Right ventricle myocardium inferior (tissue), 1 donor: ENCODE data around the gene CPA2. TPM values are rescaled to one million over a fixed set of nuclear protein-coding genes. Genes with fewer than 3 reads are reported as not detected.

ENCODE experiments used
- ATAC-seq: fragments of 200-7000 bp; cut with Tn5 transposase; one replicate; pipeline ENCODE4 v1.9.1; 2020; ENCODE audit warnings: mild to moderate bottlenecking, moderate library complexity
- DNase-seq: peaks from one replicate; pipeline ENCODE4 v3.0.0; 2021; ENCODE audit errors: missing footprints
- intact Hi-C: fragments of 100-400 bp; cut with DNase I; formaldehyde crosslinking; loops from one replicate; pipeline ENCODE4 v1.11.0; 2022
- total RNA-seq: library from RNA; stranded (reverse); fragmentation: NEBNext Ultra II Directional; extraction: Animal tissue kit (Norgen Biotek cat#: 25700); gene quantifications from one replicate; pipeline ENCODE4 v1.2.1, GENCODE V29; 2021
- donor health status: DM: no; HTN: yes; CAD: no; lungs with severe emphysema.

Gene CPA2
- total RNA-seq, 1 donor from 2014 or later = not detected

DNA sequence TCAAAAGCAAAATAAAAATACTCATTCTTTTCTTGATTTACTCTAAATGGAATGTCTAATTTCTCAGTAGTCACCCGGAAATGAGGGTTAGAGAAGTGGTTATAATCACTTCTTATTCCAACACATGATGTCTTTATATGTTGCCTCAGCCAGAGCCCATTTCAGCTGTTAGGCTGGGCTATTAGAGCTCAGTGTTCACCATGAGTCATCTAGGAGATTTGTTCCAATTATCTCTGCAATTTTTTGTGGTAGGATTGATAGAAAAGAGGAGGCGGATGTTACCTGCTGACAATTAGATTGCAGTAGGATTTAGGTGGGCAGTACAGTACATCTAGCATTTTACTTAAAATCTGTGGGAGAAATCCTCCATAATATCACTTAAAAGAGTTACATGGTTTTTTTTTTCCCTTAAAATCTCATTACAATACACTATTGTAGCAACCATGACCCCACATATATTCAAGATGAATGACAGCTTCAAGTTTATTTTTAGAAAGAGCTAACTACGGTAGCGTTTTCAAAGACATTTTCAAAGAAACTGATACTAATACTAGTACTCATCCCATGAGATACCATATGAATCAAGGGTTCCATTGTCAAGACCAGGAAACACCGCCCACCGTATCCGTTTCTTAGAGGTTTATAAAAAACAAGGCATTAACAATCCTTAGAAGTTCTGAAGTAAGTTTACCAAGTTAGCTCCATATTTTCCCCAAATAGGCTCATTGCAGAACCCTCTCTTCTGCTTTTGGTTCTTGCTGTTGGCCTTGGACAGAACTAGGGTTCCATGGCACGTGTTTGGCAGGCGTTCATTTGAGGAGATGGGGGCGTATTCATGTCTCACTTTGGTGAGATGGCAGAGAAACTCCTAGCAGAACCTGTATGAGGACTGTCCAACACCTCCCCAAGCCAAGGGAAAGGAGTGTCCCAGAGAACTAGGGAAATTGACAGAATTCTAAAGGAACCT lies 10.4 kb downstream of the CPA2 start:
- intact Hi-C loops = loop anchor here (5.0 kb wide), 2 partner anchors 75 to 210 kb away; no protein-coding TSS in a partner anchor
- no peak for ATAC-seq
- no peak for DNase-seq

DNA sequence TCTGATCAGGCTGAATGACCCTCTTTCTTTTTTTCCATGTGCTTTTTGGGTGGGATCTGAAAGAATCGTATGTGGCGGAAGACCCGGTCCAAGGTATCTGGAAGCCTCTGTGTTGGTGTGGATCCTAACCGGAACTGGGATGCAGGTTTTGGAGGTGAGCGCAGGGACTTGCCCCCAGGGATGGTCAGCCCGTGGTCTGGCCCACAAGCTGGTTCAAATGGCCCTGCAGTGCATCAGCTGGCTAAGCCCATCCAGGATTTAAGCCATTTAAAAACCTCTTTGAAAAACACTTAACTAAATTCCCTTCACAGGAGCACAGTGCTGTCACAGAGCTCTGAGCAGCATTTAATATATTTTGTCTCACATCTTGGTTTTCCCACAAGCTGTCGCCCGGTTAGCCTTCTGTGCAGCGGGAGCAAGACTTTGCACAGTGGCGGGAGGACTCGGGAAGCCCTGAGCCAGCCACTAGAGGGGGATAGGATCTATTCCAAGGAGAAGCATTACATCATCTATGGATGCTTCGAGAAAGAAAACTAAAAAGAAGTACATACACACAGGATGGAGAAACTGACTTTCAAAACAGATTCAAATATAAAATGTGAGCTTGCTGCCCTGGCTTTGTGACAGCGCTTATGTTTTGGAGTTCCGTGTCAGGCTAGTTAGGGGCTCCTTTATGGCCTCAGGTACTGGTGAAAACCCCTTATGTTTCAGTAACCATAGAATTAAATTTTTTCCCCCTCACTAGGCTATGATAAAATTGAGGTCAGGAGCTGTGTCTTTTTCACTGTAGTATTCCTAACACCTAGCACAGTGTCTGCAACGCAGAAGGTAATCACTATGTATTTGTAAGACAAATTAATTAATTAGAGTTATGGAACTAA lies 11.3 kb downstream of the CPA2 start:
- intact Hi-C loops = loop anchor here (5.0 kb wide), 2 partner anchors 74 to 209 kb away; no protein-coding TSS in a partner anchor
- DNase-seq = no peak
- ATAC-seq = peak; percentile 64

DNA sequence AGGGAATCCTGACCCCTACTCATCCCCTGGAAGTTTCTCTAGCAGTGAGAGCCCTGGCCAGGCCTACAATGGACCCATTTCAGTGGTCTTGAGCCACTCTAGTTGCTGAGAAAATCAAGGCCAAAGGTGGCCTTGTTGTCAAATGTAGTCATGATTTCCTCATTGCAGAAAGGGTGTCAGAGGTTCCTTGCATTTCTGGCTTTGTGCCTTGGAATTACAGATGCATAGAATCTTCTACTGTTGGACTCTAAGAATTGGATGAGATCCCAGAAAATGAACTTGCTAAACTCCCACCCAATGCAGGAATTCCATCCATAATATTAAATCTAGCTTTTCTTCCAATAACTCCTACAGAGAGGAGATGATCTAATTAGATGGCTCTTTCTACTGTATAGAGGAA lies 12.2 kb downstream of the CPA2 start:
- intact Hi-C loops = loop anchor here (5.0 kb wide), 2 partner anchors 73 to 208 kb away; no protein-coding TSS in a partner anchor
- no peak for ATAC-seq
- no peak for DNase-seq

DNA sequence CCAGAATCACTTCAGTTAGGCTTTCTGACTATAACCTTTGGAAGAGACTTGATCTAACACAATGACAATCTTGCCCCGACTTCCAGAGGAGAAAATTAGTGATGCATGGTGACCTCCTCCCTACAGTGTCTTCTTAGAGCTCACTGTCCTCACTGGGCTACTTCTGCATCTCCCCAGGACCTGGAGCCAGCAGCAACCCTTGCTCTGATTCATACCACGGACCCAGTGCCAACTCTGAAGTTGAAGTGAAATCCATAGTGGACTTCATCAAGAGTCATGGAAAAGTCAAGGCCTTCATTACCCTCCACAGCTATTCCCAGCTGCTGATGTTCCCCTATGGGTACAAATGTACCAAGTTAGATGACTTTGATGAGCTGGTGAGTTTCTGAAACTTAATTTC lies 12.6 kb downstream of the CPA2 start:
- DNase-seq = no peak
- no peak for ATAC-seq
- intact Hi-C loops = loop anchor here (5.0 kb wide), 2 partner anchors 73 to 208 kb away; no protein-coding TSS in a partner anchor

DNA sequence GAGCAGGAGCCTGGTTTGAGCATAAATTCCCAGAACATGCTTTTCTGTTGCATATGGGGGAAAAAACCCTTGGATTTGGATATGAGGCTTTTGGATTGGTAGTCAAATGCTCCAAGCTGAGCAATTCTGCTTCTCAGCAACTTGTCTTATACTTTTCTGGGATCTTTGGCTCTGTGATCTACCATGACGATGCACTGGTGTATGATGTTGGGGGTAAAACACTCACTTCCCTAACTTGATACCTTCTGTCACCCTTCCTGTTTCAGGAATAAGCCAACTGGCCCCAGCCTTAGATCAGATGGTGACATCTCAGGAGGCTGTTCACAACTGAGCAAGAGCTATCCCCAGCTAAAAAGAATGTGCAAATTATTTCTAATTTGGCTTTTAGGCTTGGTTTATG lies 13.2 kb downstream of the CPA2 start:
- intact Hi-C loops = loop anchor here (5.0 kb wide), 2 partner anchors 72 to 207 kb away; no protein-coding TSS in a partner anchor
- DNase-seq (no peak), ATAC-seq (no peak)

DNA sequence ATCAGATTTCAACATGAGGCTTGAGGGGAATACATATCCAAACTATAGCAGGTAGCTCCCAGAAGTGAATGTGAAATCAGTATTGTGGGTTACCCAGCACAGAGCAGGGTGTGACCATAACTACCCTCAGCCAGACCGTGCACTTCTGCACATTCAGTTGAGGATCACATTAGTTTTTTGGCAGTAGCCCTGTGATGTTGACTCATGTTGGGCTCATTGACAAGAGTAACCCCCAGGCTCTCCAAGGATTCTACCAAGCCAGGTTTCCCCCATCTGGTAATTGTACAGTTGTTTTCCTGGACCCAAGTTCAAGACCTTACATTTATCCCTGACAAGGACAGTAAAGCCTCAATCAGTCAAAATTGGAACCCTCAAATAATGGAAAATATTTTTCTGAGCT lies 14.6 kb downstream of the CPA2 start:
- ATAC-seq (peak; percentile 28), DNase-seq (no peak)
- intact Hi-C loops = no loop called here

DNA sequence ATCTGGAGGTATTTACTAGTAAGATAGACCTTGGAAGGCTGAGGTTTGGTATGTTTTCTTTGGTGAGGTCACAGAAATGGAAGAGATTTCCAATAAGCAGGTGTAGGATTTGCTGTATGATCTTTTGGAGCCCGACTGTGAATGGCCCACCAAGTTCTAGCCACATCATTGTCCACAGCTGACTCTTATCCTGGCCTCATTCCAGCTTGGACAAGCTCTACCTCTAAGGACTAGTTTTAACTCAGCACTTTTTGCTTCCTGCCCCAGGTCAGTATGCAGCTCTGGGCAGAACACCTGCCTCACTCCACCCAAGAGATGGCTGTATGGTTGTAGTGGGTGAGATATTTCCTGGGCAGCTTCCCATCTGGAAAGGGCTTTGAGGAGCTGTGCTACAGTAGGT lies 20.2 kb downstream of the CPA2 start:
- no peak for ATAC-seq
- DNase-seq = no peak
- intact Hi-C loops = no loop called here

DNA sequence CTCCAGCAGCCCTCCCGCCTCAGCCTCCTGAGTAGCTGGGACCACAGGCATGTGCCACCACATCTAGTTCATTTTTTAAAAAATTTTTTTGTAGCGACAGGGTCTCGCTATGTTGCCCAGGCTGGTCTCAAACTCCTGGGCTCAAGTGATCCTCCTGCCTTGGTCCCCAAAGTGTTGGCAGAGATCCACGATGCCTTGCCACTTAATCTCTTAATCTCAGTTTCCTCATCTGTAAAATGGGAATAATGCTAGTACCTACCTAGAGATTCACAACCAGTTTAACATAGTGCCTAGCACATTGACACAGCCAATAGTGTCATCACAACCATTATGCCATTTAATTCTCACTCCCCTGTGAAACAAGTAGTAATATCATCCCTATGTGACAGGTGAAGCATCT lies 21.5 kb downstream of the CPA2 start:
- DNase-seq = no peak
- ATAC-seq = no peak
- intact Hi-C loops = no loop called here

DNA sequence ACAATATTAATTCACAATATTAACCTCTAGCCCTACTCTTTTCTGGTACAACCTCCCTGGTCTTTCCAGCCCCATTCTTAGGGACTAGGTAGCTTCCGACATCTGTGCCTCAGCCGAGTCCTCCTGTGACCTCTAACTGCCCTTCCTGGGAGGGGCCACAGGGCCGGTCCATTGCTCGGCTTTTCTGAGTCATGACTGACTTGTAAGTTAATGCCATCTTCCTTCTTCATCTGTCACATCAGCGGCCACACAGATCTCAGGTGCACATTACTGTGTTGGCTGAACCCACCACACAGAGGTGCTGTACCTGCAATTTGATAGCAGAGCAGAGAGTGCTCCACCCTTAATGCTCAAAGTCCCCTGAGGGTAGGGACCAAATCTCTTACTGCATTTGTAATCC lies 22.2 kb downstream of the CPA2 start:
- ATAC-seq (no peak), DNase-seq (no peak)
- intact Hi-C loops = no loop called here

DNA sequence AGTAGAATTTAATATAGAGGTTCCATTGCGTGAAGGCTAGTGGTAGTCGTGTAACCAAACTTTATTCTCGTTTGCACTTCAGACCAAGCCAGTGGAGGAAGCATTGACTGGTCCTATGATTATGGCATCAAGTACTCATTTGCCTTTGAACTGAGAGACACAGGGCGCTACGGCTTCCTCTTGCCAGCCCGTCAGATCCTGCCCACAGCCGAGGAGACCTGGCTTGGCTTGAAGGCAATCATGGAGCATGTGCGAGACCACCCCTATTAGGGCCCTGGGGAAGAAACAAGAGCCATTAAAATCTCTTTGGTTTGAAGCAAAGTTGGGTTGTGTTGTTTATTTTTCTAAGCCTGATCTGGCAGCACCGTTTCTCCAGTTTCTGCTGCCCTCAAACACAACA lies 22.8 kb downstream of the CPA2 start:
- intact Hi-C loops = no loop called here
- DNase-seq (no peak), ATAC-seq (no peak)

DNA sequence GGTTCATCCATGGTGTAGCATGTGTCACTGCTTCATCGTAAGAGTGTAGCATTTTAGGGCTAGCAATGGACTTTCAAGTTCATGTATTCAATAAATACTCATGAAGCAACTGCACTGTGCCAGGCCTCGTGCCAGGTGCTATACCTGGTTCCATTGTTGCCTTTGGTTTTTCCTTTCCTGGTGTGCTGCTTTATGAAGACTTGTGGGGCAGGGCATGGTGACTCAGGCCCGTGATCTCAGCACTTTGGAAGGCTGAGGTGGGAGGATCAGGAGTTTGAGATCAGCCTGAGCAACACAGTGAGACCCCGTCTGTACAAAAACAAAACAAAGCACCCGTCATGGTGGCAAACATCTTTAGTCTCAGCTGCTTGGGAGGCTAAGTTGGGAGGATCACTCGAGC lies 24.1 kb downstream of the CPA2 start:
- DNase-seq = no peak
- intact Hi-C loops = no loop called here

DNA sequence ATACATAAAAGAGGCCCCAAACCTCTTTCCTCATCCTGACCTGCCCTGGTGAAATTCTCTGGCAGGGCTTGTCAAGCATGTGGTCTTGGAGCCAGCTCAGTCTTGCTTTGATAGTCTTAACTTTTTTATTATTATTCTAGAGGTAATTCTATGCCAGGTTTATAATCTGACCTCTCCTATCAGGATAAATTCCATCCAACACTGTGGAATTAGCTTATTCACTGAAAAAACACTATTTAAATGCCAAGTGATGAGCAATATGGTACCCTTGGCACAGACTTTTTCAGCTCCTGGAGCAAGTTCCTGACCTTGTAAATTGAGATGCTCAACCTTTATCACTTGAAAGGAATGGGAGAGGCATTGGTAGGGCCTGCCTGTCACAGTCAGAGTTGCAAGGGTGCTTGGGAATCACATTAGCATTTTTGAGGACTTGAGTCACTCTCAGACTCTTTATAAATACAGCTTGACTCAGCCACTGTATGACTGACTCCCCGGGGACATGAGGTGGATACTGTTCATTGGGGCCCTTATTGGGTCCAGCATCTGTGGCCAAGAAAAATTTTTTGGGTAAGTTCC lies 26.1 kb downstream of the CPA2 start, which contains the start of gene CPA4:
Gene CPA4 (plus strand): TSS at position 480 of the 576 bp plus-strand sequence. CDS start 20 bp downstream, at position 500.
- DNase-seq = no peak
- intact Hi-C loops = no loop called here
- ATAC-seq = no peak

More for the DNA sequence above, 24.1 kb downstream of the CPA2 start:
- no peak for ATAC-seq

DNA sequence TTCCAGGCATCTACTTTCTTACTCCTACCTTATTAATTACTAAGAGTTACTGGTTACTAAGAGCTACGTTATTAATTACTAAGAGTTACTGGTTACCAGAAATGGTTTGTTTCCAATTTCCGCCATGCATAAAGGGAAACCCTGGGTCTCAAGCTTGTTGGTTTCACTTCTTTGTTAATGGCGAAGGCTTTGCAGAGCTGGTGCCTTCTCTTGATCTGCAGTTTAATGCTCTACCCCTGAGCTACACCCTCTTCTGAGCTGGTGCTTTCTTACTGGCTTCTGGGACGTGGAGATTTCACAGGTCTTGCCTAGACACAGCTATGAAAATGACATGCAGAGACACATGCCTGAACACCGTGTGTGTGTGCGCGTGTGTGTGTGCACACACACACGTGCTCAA lies 26.9 kb downstream of the CPA2 start:
- DNase-seq (no peak), ATAC-seq (no peak)
- intact Hi-C loops = no loop called here

DNA sequence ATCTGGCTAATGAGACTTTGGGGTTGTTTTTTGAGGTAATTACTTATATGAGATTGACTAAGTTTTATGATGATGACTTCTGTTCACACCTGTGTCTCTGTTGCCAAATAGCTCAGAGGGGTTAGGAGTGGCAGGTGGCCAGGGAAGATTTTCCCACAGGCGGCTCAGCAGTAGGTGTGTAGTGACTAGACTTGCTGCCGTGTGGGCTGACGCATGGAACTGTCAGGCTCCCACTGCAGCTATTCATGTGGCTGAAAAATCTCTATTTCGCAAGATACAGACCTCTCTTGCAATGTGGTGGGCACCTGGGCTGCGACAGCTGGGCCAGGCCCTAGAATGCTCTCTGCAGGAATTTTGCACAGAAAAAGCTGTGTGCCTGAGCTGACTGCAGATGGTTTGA lies 27.7 kb downstream of the CPA2 start:
- no peak for ATAC-seq
- intact Hi-C loops = no loop called here
- DNase-seq = no peak

DNA sequence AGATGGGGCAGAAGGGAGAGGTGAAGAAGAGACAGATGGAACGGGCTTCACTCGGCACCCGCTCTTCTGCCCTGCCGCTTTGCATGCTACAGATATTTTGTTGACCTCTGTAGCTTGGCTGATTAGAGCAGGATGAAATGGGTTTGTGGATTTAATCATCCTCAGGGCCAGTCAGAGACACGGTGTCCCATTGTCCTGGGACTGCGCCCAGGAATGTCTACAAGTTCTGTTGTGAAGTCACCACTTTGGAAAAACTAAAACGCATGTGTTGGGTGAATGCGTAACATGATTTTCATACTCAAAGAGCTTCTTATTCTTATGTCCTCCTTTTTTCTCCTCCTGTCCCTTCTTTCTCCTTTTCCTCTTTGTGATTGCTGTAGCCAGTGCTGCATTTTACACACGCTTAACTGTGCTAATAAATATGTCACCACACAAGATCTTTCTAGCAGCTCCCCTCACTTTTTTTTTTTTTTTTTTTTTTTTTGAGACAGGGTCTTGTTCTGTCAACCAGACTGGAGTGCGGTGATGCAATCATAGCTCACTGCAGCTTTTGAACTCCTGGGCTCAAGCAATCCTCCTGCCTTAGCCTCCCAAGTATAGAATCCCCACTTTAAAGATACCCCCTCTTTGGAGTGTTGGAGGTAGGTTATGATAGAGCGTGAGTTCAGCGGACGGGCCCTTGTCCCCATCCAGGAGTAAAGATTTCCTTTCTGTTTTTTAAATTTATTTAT lies 29.7 kb downstream of the CPA2 start:
- ATAC-seq (no peak), DNase-seq (no peak)
- intact Hi-C loops = no loop called here

DNA sequence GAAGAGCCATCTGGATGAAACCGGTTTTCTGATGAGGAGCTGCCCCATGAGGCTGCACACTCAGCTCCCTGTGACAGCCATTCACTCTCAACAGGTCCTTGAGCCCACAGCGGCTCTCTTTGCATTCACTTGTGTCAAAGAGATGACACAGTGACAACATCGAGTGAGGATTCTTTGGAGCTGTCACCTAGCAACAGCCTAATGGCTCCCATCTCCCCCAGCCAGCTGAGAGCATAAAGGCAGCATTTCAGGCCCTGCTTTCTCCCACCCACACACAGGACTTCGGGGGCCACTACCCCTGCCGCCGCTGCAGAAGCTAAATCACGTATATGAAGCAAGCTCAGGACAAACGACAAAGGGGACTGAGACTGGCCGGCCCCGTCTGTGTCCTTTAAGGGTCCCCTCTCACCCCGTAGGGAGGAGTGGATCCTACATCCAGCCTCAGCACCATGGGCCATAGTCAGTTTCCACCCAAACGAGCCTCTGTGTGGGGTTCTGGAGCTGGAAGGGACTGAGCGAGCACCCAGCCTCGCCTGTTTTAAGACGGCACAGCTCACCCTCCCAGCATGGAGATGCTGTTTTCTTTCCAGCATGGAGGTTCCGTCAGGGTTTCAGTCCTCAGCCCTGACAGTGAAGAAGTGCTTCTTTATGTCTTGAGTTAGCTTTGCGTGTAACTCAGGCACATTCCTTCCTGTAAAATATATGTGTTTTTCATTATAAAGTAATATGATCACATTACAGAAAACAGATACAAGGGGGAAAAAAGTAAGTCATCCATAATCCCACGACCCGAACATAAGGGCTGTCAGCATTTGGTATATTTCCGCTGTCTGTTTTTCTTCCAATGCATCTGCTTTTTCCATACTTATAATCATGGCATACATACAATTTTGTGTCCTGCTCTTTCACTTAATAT lies 31.2 kb downstream of the CPA2 start:
- intact Hi-C loops = no loop called here
- ATAC-seq (no peak), DNase-seq (no peak)

DNA sequence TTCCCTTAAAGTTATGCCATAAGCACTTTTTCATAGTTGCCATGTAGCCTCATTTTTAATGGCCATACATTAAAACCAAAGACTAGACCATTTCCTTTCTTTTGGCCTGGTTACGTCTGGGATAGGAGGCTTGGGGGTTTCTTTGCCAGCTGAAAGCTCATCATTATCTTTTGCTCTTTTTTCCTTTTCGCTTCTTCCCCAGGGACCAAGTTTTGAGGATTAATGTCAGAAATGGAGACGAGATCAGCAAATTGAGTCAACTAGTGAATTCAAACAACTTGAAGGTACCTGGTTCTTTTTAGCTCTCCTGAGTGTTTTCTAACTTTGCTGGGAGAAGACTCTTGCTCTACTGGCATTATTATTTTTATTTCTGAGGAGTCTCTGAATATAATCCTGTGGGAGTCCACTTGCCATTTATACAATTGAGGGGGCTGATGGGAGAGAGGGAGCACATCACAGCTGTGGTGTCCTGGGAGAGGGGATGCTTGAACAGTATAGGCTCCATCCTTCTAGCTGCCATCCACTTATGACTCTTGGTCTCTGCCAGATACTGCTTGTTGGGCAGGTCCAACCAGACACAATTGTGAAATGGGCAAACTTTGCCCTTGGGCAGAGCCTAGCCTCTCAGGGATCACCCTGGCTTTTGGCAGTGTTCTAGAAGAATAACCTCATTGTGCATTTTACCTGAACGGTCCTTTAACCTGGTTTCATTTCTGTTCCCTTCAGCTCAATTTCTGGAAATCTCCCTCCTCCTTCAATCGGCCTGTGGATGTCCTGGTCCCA lies 32.1 kb downstream of the CPA2 start:
- no peak for DNase-seq
- ATAC-seq = no peak
- intact Hi-C loops = no loop called here
